GM12878 (cell line): Measurements from ENCODE around the gene DNAH11. TPM values are rescaled to one million over a fixed set of nuclear protein-coding genes. Genes with fewer than 3 reads are reported as not detected.

Experiments
- CREB1 ChIP-seq: IDR thresholded peaks from 2 replicates; pipeline ENCODE4 v1.6.1; 2012; ENCODE audit warnings: low read depth, mild to moderate bottlenecking, inconsistent platforms
- CUX1 ChIP-seq: IDR thresholded peaks from 2 replicates; pipeline ENCODE4 v1.6.1; 2012; ENCODE audit warnings: improper control_type of control experiment, low read depth, low read length; ENCODE audit not compliant: insufficient replicate concordance
- IKZF1 ChIP-seq: fragments of 450-650 bp; conservative IDR thresholded peaks from 2 replicates; pipeline ENCODE4 v1.6.1; 2017; ENCODE audit warnings: antibody characterized with exemption, mild to moderate bottlenecking
- IKZF2 ChIP-seq, 2 experiments: fragments of 450-650 bp; IDR thresholded peaks; 2 replicates each; pipeline ENCODE4 v1.6.1; 2017; ENCODE audit warnings: mild to moderate bottlenecking in 2 of 2, moderate library complexity in 2 of 2
- PAX5 ChIP-seq: IDR thresholded peaks from 2 replicates; pipeline ENCODE4 v1.6.1; 2011; ENCODE audit warnings: low read depth, low read length, borderline replicate concordance
- PBX3 ChIP-seq: IDR thresholded peaks from 2 replicates; pipeline ENCODE4 v1.6.1; 2011; ENCODE audit warnings: mild to moderate bottlenecking, low read depth, low read length, moderate library complexity; ENCODE audit not compliant: insufficient replicate concordance
- SREBF1 ChIP-seq: IDR thresholded peaks from 2 replicates; pipeline ENCODE4 v1.6.1; 2012; ENCODE audit warnings: mild to moderate bottlenecking, low read length
- ZBTB11 ChIP-seq: fragments of 450-650 bp; formaldehyde crosslinking; IDR thresholded peaks from 2 replicates; pipeline ENCODE4 v1.5.0; 2022; ENCODE audit warnings: mild to moderate bottlenecking, missing genetic modification characterization
- ZNF384 ChIP-seq: IDR thresholded peaks from 2 replicates; pipeline ENCODE4 v1.6.1; 2012; ENCODE audit warnings: low read depth, mild to moderate bottlenecking, low read length, improper control_type of control experiment, borderline replicate concordance
- polyA plus RNA-seq, 11 experiments: library from polyadenylated mRNA; depleted of rRNA in 4 of 11; unstranded in 6 of 11; stranded (reverse) in 5 of 11; fragments of >200 nt; fragmentation: Nextera tagmentation in 4 of 11; fragmentation: Illumina TruSeq in 1 of 11; extraction: Ambion mirVana in 4 of 11; extraction: Trizol in 1 of 11; gene quantifications; 1 replicate in 1 of 11; 2 replicates in 10 of 11; pipeline versions ENCODE4 v1.2.1 to v1.2.3, GENCODE V29; 2011 to 2016; ENCODE audit warnings: inconsistent platforms in 2 of 11, missing spikeins in 2 of 11, low read depth in 1 of 11
- total RNA-seq, 4 experiments: library from RNA; depleted of rRNA in 3 of 4; stranded (reverse); fragments of >200 nt in 3 of 4; fragmentation: Illumina TruSeq in 1 of 4; extraction: Trizol in 1 of 4; gene quantifications; 2 replicates each; pipeline versions ENCODE4 v1.2.1 to v1.2.3, GENCODE V29; 2013 to 2021

The DNAH11 gene
- total and polyA plus RNA-seq, 10 of the 15 experiments (the other 5 are each of a cell fraction or from before 2014, with no cell fraction given) = 0.03 to 0.56 (median 0.10) TPM

GRCh38 chr7:21939858-21940372 is 397.1 kb downstream of the DNAH11 start (continued):
- TF ChIP-seq CUX1 (peak; percentile 67), SREBF1 (peak; percentile 55; the same call in 1 of the 2 replicates), PAX5 (0 out of 2 replicates have a peak, but pooled peaks have one; percentile 90), ZBTB11 (CRISPR knock-in tag) (no peak), CREB1 (peak; percentile 45; the same call in 1 of the 2 replicates), PBX3 (peak; percentile 46), IKZF2 (IDR thresholded peaks at IDR 0.05) (0 out of 4 replicates have a peak, but pooled peaks of 1 of the 2 experiments have one; percentile 46), IKZF1 (0 out of 2 replicates have a peak, but pooled peaks have one; percentile 15), ZNF384 (peak; percentile 91)
